NB4 (cell line): Measurements from ENCODE around the gene OR52E8.

Source experiments
- DNase-seq: peaks from one replicate; pipeline ENCODE4 v3.0.0; 2010; ENCODE audit warnings: low read depth
- H3K4me3 ChIP-seq: one replicate; pipeline ENCODE4 v1.5.1; 2011; ENCODE audit warnings: mild to moderate bottlenecking, low read depth, low read length, moderate library complexity
- MYC ChIP-seq: IDR thresholded peaks from 2 replicates; pipeline ENCODE4 v1.6.1; 2011; ENCODE audit warnings: low read depth, low read length
- POLR2A ChIP-seq: IDR thresholded peaks from 2 replicates; pipeline ENCODE4 v1.6.1; 2011; ENCODE audit warnings: mild to moderate bottlenecking; ENCODE audit not compliant: insufficient read length; ENCODE audit errors: extremely low read depth
- TF ChIP-seq, protein P1 (sequence below): IDR thresholded peaks from one replicate; pipeline ENCODE4 v1.5.1; 2012; ENCODE audit warnings: low read depth, low read length
- TF ChIP-seq, protein P2 (sequence below): IDR thresholded peaks from 2 replicates; pipeline ENCODE4 v1.6.1; 2011; ENCODE audit warnings: low read depth, low read length

OR52E8 gene

DNA sequence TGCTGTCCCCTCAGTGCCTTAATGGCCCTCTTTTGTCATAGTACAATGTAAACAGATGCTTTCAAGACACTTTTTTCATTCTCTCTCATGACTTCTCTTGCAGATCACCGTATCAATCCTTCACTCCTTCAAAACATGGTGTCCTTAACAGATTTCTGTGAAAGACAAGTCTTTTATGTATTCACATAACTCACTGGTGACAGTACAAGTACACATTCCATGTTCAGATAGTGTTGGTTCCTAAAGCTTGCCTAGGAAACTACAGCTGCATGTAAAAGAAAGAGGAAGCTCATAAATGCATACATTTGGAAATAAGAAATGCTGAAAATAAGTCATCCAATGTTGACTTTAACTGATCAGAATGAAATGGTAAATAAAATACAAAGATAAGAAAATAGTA, 10.8 kb downstream of the OR52E8 start:
- TF ChIP-seq POLR2A (no peak), MYC (no peak)
- TF ChIP-seq, protein P1, sequence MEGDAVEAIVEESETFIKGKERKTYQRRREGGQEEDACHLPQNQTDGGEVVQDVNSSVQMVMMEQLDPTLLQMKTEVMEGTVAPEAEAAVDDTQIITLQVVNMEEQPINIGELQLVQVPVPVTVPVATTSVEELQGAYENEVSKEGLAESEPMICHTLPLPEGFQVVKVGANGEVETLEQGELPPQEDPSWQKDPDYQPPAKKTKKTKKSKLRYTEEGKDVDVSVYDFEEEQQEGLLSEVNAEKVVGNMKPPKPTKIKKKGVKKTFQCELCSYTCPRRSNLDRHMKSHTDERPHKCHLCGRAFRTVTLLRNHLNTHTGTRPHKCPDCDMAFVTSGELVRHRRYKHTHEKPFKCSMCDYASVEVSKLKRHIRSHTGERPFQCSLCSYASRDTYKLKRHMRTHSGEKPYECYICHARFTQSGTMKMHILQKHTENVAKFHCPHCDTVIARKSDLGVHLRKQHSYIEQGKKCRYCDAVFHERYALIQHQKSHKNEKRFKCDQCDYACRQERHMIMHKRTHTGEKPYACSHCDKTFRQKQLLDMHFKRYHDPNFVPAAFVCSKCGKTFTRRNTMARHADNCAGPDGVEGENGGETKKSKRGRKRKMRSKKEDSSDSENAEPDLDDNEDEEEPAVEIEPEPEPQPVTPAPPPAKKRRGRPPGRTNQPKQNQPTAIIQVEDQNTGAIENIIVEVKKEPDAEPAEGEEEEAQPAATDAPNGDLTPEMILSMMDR: no peak
- TF ChIP-seq, protein P2, sequence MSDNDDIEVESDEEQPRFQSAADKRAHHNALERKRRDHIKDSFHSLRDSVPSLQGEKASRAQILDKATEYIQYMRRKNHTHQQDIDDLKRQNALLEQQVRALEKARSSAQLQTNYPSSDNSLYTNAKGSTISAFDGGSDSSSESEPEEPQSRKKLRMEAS: no peak
- no peak for DNase-seq
- H3K4me3 ChIP-seq: no peak overlapping the region

DNA sequence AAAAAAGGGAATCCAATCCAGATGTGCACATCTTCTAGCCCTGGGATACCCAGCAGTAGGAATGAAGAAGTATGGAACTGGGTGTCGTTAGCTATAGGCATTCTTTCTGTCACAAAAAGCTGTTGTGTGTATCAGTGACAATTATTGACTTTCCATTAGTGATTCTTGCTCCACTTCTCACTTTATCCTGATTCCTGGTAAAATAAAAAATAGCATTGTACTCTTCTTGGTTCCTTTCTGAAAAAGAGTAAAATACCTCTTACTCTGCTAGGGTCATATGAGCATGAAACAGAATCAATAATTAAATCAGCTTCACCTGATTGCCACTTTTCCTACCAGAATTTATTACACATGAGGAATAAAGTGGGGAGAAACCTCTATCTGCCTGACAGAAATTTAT, 15.7 kb downstream of the OR52E8 start, which contains the start of gene OR52E6:
Gene OR52E6, minus strand, starts transcription at position 101 of the 400 bp plus-strand sequence. Its CDS starts 0 bp downstream, at position 101.
- DNase-seq: no peak
- TF ChIP-seq, protein P2: no peak
- TF ChIP-seq, protein P1: no peak
- TF ChIP-seq MYC: no peak
- no peak for TF ChIP-seq POLR2A
- H3K4me3 ChIP-seq: no peak within 1 kb of the TSS

DNA sequence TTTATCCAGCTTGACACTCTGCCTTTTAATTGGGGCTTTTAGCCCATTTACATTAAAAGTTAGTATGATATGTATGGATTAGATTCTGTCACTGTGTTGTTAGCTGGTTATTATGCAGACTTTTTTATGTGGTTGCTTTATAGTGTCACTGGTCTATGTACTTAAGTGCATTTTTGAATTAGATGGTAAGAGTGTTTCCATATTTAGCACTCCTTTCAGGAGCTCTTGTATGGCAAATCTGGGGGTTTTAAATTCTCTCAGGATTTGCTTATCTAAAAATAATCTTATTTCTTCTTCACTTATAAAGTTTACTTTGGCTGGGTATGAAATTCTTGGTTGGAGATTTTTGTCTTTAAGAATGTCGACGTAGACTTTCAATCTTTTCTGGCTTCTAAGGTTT, 19.8 kb downstream of the OR52E8 start:
- no peak overlapping the region for H3K4me3 ChIP-seq
- DNase-seq: no peak
- TF ChIP-seq POLR2A (no peak), MYC (no peak)
- TF ChIP-seq, protein P1: no peak
- TF ChIP-seq, protein P2: no peak

DNA sequence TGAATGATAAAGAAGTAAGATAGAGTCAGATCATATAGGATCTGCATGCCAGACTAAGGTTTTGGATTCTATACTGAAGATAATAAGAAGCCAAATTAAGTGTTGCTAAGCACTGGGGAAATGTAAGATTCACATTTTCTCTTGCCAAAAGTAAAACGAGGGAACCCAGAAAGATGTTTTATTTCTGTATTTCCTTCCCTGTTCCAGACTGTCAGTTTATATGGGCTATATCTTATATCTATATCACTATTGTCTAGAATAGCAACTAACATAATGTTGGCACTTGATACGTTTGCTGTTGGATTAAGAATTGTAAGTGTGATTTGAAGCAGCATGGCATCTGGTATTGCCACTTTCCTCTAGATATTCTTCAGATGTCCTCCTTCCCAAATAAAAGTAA, 24.0 kb downstream of the OR52E8 start:
- DNase-seq: no peak
- no peak overlapping the region for H3K4me3 ChIP-seq
- TF ChIP-seq POLR2A (no peak), MYC (no peak)
- TF ChIP-seq, protein P2: no peak
- TF ChIP-seq, protein P1: no peak

DNA sequence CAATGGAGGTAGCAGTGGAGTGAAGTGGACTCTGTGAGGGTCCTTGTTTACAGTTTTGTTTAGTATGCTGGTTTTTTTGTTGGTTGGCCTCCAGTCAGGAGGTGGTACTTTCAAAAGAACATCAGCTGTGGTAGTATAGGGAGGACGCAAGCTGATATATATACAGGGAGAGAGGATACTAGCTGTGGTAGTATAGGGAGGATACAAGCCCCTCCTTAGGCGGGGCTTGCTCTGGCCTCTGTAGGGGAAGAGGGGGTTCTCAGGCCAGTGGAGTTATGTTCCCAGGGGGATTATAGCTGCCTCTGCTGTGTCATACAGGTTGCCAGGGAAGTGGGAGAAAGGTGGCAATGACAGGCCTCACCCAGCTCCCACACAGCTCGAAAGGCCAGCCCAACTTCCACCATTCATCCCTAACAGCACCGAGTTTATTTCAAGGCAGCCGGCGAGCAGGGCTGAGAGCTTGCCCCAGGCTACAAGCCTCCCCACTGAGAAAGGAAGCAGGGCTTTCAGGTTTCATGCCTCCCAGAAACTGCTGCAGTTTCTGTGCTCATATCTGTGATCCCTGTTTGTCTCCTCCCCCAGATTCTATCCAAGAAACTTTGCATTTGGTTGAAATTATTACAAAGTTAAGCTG, 26.2 kb downstream of the OR52E8 start:
- TF ChIP-seq, protein P1: no peak
- TF ChIP-seq MYC: no peak
- TF ChIP-seq, protein P2: no peak
- no peak for TF ChIP-seq POLR2A
- no peak overlapping the region for H3K4me3 ChIP-seq
- no peak for DNase-seq
